Measurements from ENCODE around the gene LAD1.

LAD1 gene

DNA sequence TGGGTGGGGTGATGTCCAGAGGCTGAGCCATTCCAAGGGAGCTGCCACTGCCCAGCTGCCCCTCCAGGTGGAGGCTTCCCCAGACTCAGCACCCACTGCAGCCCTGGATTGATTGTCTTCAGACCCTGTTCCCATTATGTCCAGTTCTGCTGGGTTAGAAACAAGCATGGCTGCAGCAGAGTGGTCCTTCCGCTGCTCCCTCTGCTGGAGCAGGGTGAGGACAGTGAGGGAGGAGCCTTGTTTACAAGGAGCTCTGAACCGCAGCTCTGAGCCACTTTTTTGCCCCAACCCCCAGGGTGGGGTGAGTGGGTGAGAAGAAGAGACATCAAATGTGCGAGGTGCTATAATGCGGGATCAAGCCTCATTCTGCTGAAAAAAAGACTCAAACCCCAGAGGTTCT, 24.0 kb downstream of the LAD1 start:
- TF ChIP-seq, protein P1, sequence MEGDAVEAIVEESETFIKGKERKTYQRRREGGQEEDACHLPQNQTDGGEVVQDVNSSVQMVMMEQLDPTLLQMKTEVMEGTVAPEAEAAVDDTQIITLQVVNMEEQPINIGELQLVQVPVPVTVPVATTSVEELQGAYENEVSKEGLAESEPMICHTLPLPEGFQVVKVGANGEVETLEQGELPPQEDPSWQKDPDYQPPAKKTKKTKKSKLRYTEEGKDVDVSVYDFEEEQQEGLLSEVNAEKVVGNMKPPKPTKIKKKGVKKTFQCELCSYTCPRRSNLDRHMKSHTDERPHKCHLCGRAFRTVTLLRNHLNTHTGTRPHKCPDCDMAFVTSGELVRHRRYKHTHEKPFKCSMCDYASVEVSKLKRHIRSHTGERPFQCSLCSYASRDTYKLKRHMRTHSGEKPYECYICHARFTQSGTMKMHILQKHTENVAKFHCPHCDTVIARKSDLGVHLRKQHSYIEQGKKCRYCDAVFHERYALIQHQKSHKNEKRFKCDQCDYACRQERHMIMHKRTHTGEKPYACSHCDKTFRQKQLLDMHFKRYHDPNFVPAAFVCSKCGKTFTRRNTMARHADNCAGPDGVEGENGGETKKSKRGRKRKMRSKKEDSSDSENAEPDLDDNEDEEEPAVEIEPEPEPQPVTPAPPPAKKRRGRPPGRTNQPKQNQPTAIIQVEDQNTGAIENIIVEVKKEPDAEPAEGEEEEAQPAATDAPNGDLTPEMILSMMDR (IDR thresholded peaks at IDR 0.05; ENCODE audit: low read depth, low read length, missing control alignments): peak; percentile 22
- no peak for DNase-seq (ENCODE audit: low read depth)
- H3K4me3 ChIP-seq (ENCODE audit: low read depth, low read length): no peak overlapping the region
- in situ Hi-C loops (cut with HindIII; ENCODE audit: low sequenced_read_pairs): no loop called here

DNA sequence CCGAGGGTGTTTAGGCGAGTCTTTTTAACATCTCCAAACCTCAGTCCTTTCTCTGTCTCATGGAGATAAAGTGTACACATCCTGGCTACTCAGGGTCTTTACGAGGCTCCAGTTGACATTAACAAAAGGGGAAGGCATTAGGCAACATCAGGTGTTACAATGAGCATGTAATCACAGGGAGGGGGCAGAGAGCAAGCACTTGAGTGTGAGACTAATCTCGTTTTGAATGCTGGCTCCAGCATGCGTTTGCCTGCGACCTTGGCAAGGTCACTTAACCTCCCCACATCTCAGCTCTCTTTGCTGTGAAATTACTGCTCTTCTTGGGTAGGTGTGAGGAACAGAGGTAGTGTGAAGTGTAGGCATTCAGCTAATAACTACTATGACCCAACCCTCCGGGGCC, 24.8 kb downstream of the LAD1 start:
- no peak overlapping the region for H3K4me3 ChIP-seq (ENCODE audit: low read depth, low read length)
- in situ Hi-C loops (cut with HindIII; ENCODE audit: low sequenced_read_pairs): no loop called here
- no peak for DNase-seq (ENCODE audit: low read depth)
- TF ChIP-seq, protein P1 (IDR thresholded peaks at IDR 0.05; ENCODE audit: low read depth, low read length, missing control alignments): no peak

DNA sequence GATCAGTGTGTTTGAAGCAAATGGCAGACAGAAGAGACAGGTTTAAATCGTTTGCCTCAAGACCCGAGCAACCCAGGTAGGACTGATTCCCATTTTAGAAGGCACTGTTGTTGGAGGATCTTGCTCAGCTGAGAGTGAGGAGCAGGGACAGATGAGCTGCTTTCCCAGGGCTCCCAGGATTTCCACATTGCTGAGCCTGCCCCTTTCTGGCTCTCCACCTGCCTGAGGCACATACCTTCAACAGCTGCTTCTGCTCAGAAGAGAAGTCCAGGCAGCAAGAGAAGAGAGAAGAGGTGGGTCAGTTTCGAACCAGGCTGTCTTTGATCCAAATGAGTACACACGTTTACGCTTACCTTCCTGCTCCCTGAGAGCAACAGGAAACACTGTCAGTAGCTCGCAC, 27.3 kb downstream of the LAD1 start:
- no peak overlapping the region for H3K4me3 ChIP-seq (ENCODE audit: low read depth, low read length)
- DNase-seq (ENCODE audit: low read depth): no peak
- TF ChIP-seq, protein P1 (IDR thresholded peaks at IDR 0.05; ENCODE audit: low read depth, low read length, missing control alignments): no peak
- in situ Hi-C loops (cut with HindIII; ENCODE audit: low sequenced_read_pairs): no loop called here

DNA sequence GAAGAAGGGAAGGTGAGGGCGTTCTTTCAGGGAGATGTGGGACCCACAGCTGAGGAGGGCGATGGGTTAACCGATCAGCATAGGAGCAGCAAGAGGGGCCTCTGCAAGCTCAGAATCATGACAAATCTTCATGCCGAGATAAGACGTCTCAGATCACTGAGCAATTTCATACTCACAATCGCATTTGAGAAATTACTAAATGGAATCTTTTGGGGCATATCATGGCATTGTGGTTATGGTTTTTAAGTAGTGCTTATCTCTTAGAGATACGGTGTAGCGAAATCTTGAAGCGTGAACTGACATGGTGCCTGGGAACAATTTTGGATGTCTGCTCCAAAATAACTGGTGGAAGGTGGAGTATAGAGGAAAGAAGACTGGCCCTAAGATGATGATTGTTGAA, 27.8 kb downstream of the LAD1 start:
- in situ Hi-C loops (cut with HindIII; ENCODE audit: low sequenced_read_pairs): no loop called here
- DNase-seq (ENCODE audit: low read depth): no peak
- no peak overlapping the region for H3K4me3 ChIP-seq (ENCODE audit: low read depth, low read length)
- TF ChIP-seq, protein P1 (IDR thresholded peaks at IDR 0.05; ENCODE audit: low read depth, low read length, missing control alignments): no peak

DNA sequence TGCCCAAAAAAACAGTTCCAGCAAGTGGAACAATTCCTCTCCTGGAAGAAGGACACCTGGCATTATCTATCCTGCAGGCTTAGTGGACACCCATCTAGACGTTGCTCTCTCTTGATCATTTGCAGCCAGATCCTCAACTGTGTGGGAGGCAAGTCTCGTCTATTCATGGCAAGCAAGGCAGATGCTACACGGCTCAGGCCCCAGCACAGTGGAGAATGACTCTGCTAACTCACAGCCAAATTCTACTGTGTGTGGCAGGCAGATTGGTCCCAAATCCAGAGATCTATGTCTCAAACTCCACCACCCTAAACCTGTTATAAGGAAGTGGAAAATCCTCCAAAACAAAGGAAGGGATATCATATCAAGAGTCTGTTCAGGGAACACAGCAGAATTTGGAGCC, 28.6 kb downstream of the LAD1 start:
- TF ChIP-seq, protein P1 (IDR thresholded peaks at IDR 0.05; ENCODE audit: low read depth, low read length, missing control alignments): no peak
- no peak overlapping the region for H3K4me3 ChIP-seq (ENCODE audit: low read depth, low read length)
- in situ Hi-C loops (cut with HindIII; ENCODE audit: low sequenced_read_pairs): no loop called here
- no peak for DNase-seq (ENCODE audit: low read depth)

DNA sequence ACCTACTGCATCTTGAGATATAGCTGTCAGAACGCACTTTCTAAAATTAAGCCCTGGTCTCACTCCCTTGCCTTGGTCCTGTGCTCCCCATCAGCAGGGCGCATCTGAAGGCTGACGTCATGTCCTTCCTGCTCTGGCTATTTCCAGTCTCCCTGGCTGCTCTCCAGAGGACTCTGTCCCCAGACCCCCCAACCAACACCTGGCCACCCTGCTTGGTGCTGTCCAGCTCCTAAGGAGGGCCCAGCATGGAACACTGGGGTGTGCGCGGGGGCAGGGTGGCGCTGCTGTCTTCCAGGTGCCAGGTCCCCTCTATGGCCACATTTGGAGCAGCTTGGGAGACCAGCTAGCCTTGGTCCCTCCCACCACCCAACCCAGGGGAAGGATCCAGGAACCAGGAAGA, 29.9 kb downstream of the LAD1 start:
- in situ Hi-C loops (cut with HindIII; ENCODE audit: low sequenced_read_pairs): no loop called here
- TF ChIP-seq, protein P1 (IDR thresholded peaks at IDR 0.05; ENCODE audit: low read depth, low read length, missing control alignments): no peak
- H3K4me3 ChIP-seq (ENCODE audit: low read depth, low read length): no peak overlapping the region
- no peak for DNase-seq (ENCODE audit: low read depth)

DNA sequence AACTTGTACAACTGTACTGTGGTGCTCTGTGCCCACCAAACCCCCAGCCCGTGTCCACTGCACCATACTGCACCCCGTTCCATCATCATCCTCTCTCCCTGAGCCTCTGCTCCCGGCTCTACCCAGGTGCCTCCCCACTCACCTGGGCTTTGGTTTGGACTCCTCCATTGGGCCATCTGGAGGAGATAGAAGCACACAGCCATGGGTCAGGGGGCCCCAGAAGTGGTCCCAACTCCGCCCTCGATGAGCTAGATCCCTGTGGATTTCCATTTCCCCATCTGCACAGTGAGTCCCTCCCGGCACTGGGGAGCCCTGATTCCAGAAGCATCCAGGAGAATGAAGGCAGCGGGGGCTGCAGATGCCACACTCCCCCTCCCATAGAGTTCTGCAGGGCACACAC, 32.4 kb downstream of the LAD1 start:
- no peak overlapping the region for H3K4me3 ChIP-seq (ENCODE audit: low read depth, low read length)
- in situ Hi-C loops (cut with HindIII; ENCODE audit: low sequenced_read_pairs): no loop called here
- TF ChIP-seq, protein P1 (IDR thresholded peaks at IDR 0.05; ENCODE audit: low read depth, low read length, missing control alignments): no peak
- no peak for DNase-seq (ENCODE audit: low read depth)
